HG02759 (cell line): ENCODE measurements around the gene GJC3.
"Not testable (repeated sequence)": the region's sequence is repeated elsewhere in the genome, so short reads cannot be mapped to it uniquely, and the experiment has no call there.

Experiments
- ATAC-seq: cut with Tn5 transposase; IDR thresholded peaks from one replicate; pipeline ENCODE4 v1.9.1; 2021; ENCODE audit warnings: mild to moderate bottlenecking, moderate library complexity; ENCODE audit not compliant: unreplicated experiment

The GJC3 gene, protein sequence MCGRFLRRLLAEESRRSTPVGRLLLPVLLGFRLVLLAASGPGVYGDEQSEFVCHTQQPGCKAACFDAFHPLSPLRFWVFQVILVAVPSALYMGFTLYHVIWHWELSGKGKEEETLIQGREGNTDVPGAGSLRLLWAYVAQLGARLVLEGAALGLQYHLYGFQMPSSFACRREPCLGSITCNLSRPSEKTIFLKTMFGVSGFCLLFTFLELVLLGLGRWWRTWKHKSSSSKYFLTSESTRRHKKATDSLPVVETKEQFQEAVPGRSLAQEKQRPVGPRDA

DNA sequence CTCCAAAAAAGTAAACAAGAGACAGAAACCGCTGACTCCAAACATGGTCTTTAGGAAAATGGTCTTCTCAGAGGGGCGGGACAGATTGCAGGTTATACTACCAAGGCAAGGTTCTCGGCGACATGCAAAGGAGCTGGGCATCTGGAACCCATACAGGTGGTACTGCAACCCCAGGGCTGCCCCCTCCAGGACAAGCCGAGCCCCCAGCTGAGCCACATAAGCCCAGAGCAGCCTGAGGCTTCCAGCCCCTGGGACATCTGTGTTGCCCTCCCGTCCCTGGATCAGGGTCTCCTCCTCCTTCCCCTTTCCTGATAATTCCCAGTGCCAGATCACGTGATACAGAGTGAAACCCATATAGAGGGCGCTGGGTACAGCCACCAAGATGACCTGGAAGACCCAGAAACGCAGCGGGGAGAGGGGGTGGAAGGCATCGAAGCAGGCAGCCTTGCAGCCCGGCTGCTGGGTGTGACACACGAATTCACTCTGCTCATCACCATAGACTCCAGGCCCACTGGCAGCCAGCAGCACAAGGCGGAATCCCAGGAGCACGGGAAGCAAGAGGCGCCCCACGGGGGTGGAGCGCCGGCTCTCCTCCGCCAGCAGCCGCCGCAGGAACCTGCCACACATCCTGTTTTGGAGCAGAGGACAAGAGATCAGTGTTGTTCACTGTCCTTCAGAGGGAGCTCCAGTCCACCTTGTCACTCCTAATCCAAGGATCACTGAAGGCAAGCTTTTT lies at the start of gene GJC3:
Gene GJC3 (minus strand): TSS at position 627 of the 736 bp plus-strand sequence. CDS start 0 bp downstream, at position 627.
- no peak for ATAC-seq

DNA sequence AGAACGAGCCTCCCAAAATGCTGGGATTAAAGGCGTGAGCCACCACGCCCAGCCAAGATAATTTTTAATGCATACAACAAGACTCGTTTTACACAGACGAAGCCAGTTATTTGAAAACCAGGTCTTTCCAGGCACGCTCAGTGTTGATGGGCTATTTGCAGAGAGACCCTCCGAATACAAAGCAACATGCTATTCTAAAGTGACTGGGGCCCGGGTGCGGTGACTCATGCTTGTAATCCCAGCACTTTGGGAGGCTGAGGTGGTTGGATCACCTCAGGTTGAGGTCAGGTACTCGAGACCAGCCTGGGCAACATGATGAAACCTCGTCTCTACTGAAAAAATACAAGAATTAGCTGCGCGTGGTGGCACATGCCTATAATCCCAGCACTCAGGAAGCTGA lies 47.2 kb upstream of the GJC3 start:
- ATAC-seq: no peak

DNA sequence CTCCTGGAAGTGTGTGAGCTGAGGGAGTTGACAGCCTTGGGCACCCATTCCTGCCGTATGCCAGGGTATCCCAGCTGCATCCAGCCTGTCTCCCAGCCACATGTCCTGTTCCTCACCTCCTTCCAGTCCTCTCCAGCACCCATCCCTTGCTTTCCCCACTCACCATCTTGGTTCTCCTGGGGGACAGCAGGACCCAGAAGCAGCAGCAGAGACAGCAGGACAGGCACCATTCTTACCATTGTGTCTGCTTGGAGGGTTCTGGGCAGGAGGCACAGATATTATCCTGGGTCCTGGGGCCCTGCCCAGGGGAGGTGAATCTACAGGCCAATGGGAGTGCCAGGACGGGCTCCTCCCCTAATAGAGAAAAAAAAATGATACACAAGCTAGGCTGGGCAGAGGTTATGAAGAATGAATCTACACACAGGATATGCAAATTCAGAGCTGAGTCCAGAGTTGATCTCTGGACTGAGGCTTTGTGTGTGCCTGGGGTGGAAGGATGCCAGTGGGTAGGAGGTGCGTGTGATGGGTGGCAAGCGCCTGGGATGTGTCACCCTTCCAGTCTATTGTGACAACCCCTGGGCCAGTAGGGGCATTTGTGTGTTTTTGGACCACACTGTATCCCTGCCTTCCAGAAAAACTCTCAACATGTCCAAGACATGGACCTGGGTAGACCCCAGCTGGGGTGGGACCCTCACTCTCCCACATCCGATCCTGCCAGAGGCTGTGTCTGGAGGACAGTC lies 46.5 kb upstream of the GJC3 start, which contains the start of gene AZGP1:
Gene AZGP1 (minus strand): TSS at position 250 of the 740 bp plus-strand sequence. CDS start 11 bp downstream, at position 239.
- no peak for ATAC-seq

DNA sequence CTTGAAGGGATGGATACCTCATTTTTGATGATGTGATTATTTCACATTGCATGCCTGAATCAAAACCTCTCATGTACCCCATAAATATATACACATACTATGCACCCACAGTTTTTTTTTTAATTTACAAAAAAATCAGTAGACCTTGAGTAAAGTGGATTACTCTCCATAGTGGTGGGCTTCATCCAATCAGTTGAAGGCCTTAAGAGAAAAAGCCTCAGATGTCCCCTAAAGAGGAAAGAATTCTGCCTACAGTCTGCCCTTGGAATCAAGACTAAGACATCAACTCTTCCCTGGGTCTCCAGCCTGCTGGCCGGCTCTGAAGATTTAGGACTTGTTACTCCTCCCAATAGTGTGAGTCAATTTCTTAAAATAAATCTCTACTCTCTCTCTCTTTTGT lies 45.3 kb upstream of the GJC3 start:
- no peak for ATAC-seq

DNA sequence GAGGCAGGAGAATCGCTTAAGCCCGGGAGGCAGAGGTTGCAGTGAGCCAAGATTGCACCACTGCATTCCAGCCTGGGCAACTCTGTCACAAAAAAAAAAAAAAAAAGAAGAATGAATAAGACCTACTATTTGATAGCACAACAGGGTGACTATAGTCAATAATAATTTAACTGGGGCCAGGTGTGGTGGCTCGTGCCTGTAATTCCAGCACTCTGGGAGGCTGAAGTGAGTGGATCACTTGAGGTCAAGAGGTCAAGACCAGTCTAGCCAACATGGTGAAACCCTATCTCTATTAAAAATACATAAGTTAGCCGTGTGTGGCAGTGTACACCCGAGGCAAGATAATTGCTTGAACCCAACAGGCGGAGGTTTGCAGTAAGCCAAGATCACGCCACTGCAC lies 44.4 kb upstream of the GJC3 start:
- ATAC-seq: not testable (repeated sequence)

DNA sequence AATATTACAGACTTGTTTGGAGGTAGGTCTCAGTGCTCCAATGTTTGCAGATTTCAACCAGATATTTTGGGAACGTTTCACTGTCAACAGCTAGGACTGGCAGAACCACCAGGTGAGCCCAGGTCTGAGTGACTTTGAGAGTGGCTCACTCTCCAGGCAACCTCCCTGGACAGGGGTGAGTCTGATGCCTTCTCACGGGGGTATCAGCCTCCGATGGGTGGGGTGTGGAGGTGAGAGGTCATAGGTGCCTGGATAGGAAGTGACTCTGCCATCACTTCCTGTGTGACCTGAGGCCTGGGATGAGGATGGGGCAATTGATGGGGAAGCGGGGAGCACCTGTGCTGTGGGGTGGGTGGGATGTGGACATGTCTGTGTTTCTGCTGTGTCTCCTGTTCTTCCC lies 41.8 kb upstream of the GJC3 start:
- no peak for ATAC-seq

DNA sequence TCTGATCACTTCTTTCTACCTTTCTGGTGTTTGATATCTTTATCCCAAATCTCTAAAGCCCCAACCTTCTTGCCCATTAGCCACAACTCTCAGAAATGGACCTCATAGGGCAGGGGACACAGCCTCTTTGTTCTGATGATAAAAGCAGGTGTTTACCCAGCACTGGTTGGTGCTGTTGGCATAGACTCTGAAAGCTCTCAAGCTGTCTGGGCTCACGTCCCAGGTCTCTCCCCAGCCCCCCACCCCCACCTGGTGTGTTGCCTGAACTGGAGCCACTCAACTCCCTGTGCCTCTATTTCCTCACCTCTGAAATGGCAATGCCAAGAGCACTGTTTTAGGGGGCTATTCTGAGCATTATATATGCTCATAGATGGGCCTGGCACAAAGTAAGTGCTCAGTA lies 40.4 kb upstream of the GJC3 start:
- not testable (repeated sequence) for ATAC-seq

DNA sequence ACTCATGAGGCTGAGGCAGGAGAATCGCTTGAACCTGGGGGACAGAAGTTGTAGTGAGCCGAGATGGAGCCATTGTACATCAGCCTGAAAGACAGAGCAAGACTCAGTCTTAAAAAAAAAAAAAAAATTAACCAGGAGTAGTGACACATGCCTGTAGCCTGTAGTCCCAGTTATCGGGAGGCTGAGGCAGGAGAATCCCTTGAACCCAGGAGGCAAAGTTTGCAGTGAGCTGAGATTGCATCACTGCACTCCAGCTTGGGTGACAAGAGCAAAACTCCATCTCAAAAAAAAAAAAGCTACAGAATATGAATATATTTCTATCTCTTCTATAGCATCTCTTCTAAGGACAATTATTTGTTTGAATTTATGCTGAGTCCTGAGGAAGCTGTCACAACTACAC lies 39.9 kb upstream of the GJC3 start:
- ATAC-seq: no peak

DNA sequence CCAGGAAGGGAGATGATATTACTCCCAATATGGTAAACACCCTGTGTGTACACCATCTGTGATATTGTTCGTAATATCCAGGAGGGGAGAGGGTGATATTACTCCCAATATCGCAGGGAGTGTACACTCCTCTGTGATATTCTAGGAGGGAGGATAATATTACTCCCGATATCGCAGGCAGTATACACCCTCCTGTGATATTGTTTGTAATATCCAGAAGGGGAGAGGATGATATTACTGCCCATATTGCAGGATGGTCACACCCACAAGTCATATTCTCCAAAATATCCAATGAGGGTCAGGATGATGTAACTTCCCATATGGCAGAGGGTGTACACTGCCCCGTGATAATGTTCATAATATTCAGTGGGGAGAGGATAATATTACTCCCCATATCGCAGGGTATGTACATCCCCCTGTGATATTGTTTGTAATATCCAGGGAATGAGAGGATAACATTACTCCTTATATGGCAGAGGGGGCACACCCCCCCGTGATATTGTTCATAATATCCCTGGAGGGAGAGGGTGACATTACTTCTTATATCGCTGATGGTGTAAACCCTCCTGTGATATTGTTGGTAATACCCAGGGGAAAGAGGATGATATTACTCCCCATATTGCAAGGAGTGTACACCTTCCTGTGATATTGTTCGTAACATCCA lies 29.3 kb upstream of the GJC3 start:
- no peak for ATAC-seq

DNA sequence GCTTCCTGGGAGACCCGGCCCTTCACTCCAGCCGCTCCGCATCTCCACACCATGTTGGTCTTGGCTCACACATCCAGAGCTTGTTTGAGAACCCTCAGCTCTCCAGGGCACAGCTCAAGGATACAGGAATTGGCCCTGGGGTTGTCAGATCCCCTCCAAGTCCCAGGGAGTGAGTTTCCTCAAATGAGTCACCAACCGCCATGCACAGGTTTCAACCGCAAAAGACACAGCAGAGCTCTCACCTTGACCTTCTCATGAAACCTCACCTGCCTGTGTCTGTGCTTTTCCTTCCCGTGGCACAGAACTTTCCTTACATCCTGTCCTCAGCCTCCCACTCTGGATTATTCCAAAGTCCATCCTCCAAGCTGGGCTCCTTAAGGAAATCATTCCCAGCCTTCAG lies 25.8 kb upstream of the GJC3 start:
- no peak for ATAC-seq

DNA sequence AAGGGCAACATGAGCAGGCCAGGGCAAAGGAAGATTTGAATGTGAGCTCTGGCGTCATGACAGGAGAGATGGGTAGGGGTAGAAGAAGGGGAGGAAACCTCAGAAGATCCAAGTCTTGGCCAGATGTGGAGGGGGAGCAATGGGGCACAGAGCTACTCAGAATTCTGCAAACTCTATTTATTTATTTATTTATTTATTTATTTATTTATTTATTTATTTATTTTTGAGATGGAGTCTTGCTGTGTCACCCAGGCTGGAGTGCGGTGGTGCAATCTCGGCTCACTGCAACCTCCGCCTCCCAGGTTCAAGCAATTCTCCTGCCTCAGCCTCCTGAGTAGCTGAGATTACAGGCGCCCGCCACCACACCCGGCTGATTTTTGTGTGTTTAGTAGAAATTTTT lies 25.2 kb upstream of the GJC3 start:
- not testable (repeated sequence) for ATAC-seq

DNA sequence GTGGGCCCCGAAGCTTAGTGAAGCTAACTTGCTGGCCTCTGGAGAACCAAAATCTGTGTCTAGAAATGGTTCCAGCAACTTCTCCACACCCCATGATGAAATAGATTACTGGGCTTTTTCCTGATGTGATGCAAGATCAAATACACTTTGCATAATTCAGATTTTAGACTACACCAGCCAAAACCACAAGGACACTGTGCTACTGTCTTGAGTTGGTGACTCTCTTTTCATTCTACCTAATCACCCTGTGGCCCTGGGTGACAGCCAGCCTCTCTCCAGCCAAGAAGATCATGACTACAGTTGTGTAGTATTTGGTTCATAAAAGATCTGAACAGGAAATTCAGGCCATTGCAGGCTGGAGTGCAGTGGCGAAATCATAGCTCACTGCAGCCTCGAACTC lies 24.2 kb upstream of the GJC3 start:
- ATAC-seq: no peak

DNA sequence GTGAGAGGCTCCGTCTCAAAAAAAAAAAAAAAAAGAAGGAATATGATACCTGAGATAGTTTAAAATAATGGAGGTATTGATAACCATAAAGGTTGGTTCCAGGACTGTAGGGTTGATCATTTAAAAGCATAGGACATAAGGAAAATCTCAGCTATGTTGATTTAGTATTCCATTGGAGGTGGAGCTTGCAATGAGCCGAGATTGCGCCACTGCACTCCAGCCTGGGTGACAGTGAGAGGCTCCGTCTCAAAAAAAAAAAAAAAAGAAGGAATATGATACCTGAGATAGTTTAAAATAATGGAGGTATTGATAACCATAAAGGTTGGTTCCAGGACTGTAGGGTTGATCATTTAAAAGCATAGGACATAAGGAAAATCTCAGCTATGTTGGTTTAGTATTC lies 23.2 kb upstream of the GJC3 start:
- not testable (repeated sequence) for ATAC-seq

DNA sequence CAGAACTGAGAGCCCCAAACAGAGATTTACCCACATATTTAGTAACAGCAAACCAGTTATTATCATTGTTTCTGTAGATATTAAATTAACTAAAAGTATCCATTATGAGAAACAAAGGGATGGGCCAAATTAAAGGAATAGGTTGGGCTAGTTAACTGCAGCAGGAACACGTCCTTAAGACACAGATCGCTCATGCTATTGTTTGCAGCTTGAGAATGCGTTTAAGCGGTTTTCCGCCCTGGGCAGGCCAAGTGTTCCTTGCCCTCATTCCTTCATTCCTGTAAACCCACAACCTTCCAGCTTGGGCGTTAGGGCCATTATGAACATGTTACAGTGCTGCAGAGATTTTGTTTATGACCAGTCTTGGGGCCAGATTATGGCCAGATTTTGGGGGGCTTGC lies 21.4 kb upstream of the GJC3 start:
- ATAC-seq: not testable (repeated sequence)

DNA sequence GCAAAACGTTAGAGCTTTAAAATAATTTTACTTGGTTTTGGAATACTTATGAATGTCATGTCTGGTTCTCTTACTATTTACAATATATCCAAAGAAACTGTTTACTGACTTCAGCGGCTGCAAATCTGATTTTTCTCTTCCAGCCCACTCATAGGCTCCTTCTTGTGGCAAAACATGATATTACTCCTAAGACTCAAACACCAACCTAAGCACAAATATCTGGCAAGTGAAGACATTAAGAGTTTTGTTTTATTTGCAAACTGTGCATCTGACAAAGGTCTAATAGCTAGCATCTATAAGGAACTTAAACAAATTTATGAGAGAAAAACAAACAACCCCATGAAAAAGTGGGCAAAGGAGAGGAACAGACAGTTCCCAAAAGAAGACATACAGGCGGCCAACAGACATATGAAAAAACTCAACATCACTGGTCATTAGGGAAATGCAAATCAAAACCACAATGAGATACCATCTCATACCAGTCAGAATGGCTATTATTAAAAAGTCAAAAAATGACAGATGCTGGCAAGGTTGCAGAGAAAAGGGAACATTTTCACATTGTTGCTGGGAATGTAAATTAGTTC lies 20.3 kb upstream of the GJC3 start:
- ATAC-seq: no peak

DNA sequence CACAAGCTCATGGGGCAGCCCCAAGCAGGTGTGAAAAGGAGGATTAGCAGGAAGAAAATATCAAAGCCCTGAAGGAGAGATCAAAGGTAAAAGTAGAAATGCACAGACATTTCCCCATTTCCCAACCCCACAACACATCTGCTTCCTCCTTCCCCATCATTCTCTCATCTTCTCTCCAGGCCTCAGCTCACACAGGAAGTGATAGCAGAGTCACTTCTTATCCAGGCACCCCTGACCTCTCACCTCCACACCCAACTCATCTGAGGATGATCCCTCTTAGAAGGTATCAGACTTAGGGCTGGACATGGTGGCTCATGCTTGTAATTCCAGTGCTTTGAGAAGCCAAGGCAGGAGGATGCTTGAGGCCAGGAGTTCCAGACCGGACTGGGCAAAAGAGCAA lies 18.2 kb upstream of the GJC3 start:
- ATAC-seq: no peak

DNA sequence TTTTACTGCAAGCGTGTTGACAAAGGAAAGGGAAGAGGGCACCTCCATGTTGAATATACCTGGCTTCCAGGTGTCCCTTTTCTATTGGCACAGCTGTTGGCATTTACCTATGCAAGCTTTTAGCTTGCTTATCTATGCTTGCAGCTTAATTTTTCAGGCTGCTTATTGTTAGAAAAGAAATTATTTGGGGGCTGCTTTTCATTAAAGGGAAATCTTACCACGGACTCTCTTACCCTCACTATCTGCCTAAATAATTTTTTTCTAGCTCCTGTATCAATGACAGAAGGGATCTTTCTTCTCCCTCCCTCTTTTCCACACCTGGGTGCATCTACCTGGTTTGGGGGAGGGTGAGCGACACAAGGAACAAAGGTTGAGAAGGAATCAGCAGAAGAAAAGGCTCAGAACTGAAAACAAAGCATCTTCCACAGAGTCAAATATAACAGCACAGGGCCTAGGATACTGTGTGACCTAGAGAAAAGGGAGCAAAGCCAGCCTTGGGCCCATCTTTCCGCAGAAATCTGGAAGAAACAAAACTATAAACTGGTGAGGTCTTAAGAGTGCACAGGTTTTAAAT lies 15.2 kb upstream of the GJC3 start:
- ATAC-seq: no peak

DNA sequence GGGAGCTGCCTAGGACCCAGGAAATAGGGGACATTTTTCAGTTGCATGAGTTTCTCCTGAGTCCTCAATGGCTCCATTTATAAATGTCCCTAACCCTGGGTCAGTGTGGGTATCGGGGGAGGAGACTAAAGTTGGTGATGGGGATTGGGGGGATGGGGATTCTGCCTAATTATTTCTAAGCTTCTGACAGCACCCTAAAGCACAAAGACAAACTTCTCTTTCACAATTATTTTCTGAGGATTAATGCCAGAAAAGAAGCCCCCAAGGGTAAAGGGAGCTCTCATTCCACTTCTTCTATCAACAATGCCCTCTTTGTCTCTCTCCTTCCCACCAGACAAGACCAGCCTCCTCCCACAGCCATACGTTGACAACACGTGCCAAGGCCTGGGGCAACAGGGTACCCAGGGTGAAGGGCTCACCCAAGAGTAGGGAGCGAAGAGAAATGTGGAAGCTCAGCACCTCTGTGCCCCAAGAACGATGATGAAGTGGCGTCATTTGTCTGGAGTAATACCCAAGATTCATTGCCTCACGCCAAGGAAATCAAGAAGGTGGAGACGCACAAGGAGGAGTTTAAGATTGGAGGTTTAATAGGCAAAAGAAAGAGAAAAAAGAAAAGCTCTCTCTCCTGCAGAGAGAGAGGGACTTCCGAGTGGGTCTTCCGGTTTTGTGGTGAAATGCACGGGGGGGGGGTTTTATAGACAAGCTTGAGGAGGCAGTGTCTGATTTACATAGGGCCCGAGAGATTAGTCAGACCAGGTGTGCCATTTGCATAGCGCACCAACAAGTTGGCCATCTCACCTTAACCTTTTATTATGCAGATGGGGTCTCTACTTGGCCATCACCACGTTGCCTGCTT lies 14.4 kb upstream of the GJC3 start:
- ATAC-seq: no peak

DNA sequence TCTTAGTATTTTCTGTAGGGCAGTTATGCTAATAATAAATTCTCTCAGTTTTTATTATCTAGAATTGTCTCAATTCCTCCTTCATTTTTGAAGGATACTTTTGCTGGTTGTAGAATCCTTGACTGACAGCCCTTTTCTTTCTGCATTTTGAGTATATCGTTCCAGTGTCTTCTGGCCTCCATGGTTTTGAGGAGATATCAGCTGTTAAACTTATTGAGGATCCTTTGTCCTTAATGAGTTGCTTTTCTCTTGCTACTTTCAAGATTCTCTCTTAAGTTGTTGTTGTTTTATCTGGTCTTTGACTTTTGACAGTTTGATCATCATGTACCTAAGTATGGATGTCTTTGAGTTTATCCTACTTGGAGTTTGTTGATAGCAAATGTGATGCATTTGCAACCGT lies 8.9 kb upstream of the GJC3 start:
- ATAC-seq: no peak

DNA sequence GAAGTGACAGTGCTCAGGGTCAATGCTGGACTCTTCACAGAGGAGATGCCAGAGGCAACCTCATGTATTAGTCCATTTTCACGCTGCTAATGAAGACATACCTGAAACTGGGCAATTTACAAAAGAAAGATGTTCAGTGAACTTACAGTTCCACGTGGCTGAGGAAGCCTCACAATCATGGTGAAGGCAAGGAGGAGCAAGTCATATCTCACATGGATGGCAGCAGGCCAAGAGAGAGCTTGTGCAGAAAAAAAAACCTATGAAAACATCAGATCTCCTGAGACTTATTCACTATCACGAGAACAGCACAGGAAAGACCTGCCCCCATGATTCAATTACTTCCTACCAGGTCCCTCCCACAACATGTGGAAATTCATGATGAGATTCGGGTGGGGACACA lies 5.6 kb upstream of the GJC3 start:
- not testable (repeated sequence) for ATAC-seq
